Myocyte (in vitro differentiated cells): Measurements from ENCODE around the gene SEMA3C. TPM values are rescaled to one million over a fixed set of nuclear protein-coding genes. Genes with fewer than 3 reads are reported as not detected.

Source experiments
- DNase-seq: peaks from one replicate; pipeline ENCODE4 v3.0.0-alpha.2; 2012; ENCODE audit warnings: low read depth
- polyA plus RNA-seq: library from polyadenylated mRNA; unstranded; fragments of >200 nt; gene quantifications from one replicate; pipeline ENCODE4 v1.2.1, GENCODE V29; 2012; ENCODE audit warnings: missing spikeins
- total RNA-seq: library from RNA; depleted of rRNA; stranded (reverse); fragments of >200 nt; gene quantifications from 2 replicates; pipeline ENCODE4 v1.2.3, GENCODE V29; 2014

Gene SEMA3C
- 165 and 180 TPM in 2 replicates for total RNA-seq
- 231 TPM for polyA plus RNA-seq

- DNase-seq = peak; percentile 99
These were observed at the start of gene SEMA3C for GRCh38 chr7:80918909-80919721. SEMA3C (minus strand) TSS chr7:80919051; CDS start chr7:80916781, 2,270 bp downstream.

GRCh38 chr7:80968606-80969005 is 49.8 kb upstream of the SEMA3C start:
- peak; percentile 31 for DNase-seq

DNA sequence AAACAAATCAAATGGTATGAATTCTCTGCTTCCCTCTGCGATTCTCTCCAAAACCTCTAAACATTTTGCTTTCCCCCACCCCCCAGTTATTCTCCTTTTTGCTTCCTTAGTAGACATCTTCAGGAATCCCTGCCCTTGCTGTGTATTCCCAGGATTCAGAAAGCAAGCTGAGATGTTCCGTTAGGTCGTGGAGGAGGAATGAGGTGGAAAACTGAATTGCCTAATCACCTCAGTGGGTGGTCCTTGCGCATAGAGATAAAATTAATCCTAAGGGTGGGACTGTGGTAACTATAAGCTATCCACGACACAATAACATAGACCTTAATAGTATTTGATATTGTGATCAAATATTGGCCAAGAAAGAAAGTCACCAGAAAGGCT is 49.1 kb upstream of the SEMA3C start:
- DNase-seq = no peak

DNA sequence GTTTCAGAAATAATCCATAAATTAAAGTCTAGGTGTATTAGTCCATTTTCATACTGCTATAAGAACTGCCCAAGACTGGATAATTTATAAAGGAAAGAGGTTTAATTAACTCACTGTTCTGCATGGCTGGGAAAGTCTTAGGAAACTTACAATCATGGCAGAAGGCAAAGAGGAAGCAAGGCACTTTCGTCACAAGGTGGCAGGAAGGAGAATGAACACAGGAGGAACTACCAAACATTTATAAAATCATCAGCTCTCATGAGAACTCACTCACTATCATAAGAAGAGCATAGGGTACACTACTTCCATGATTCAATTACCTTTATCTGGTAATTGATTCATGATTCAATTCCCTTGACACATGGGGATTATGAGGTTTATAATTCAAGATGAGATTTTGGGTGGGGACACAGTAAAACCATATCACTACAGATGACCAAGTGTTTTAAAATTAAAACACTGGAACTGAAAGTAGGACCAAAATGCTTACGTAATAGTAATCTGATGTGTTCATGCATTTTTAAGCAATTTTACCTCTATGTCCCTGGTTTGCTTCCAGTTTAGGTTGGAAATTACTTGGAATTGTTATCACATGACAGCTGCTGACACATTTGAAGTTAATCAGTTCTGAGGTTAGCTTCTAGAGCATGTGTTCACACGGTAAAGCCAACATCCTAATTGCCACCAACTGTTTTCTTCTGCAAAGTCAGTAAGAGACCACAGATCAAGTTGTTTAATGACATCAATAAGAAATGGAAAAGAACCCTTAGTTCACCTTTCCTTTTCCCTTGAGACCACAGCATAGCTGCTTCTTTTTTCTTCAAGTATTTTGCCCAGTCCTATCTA is 48.4 kb upstream of the SEMA3C start:
- DNase-seq = peak; percentile 44

GRCh38 chr7:80960244-80960795 is 41.5 kb upstream of the SEMA3C start:
- DNase-seq = no peak

- DNase-seq = peak; percentile 36
These were observed 38.5 kb upstream of the SEMA3C start for GRCh38 chr7:80957226-80957777.

DNA sequence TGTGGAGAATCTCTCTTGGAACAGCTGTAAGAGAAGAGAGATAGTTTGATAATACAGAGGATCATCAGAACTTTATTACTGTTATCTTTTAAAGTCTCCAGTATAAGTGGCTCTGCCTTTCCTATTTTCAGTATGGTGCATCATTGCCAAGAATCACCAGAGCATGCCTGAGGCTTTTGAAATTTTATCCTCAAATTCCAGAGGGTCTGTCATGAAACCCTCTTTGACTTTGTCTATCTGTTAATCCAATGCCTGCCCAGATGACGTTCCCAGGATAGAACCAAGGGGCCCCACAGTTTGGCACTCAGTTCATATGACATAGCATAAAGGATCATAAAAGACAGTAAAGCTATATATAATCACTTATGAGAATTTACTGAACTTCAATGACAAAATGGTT is 35.3 kb upstream of the SEMA3C start:
- peak; percentile 90 for DNase-seq

- peak; percentile 98 for DNase-seq
These were observed 31.7 kb upstream of the SEMA3C start for GRCh38 chr7:80950550-80950967.

DNA sequence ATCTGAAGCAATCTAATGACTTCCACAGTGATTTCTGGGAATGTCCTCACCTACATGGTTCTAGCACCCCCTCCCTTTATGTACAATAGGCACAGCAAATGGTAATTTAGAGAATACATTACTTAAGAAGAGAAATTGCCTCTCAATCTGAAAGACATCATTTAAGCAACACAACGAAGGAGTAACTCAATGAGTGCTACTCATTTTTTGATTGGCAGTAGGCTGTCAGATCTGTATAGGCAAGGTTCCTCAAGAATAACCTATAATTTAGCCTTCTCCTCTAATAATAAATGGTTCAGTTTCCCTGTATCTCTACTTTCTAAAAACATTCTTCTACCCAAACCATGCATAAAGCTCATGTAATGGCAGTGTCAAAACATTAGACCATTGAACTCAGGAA is 30.6 kb upstream of the SEMA3C start:
- no peak for DNase-seq

- no peak for DNase-seq
These were observed 28.0 kb upstream of the SEMA3C start for GRCh38 chr7:80946858-80947257.

DNA sequence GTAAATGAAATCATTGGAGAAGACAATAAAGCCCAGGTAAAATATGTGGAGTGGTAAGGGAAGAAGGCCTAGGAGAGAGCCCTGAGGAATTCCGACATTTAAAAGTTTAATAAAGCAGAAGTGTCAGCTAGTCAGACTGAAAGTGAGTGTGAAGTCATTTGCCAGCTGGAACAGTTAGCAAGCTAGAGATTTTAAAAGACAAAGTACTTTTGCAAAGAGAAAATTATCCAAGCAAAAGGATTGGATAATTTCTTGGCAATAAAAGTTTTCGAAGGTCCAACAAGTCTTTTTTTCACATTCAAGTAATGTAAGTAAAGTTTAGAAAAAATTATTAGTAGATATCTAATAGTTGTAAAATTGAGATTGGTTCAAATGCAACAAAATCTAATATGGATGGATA is 27.1 kb upstream of the SEMA3C start:
- no peak for DNase-seq

DNA sequence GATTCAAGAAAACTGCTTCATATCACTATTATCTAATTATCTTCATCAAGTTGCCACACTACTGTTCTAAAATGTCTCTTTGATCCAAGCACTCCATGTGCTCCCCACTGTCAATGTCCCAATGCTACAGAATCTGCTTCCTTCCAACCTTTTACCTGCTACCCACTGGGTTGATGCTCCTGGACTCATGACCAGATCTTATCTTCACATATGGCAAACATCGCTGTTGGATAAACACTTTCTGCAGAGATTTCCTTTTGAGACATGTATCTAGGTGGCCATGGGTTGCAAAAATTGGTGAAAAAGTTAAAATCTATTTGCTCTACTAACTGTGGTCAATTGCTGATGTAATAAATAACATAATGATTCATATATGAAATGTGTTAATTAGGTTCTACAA is 24.5 kb upstream of the SEMA3C start:
- no peak for DNase-seq

GRCh38 chr7:80942261-80943041 is 23.6 kb upstream of the SEMA3C start:
- DNase-seq = peak; percentile 97

- DNase-seq = peak; percentile 88
These were observed 22.4 kb upstream of the SEMA3C start for GRCh38 chr7:80941208-80941758.

DNA sequence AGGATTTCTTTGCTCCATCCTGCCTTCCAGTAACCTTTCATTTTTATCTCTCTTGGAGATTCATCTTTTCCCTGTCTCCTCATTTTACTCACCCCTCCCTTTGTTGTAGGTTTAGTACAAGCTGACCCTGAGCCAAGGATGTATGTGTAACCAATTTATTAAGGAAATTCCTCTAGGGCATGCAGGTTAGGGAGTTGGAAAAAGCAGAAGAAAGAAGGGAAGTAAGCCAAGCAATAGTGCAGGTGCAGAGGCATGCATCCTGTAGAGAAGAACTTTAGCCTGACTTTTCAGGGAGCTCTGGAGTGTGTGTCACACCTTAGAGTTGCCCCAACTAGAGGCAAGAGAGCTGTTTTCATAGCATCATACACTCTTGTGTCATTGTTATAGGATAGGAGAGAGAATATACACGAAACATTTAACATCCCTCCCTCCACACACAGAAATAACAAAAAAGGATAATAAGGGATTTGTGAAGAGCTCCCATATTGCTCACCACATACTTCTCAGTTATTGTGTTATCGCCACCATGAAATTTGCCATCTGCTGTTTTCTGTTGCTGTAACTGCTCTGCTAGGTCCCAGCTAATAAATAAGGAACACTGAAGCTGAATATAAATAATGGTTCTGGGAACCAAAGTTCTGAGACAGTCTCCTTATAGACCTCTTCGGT is 21.8 kb upstream of the SEMA3C start:
- no peak for DNase-seq

- no peak for DNase-seq
These were observed 18.5 kb upstream of the SEMA3C start for GRCh38 chr7:80937336-80937735.

GRCh38 chr7:80935991-80936780 is 17.3 kb upstream of the SEMA3C start:
- DNase-seq = peak; percentile 59

GRCh38 chr7:80934321-80934720 is 15.5 kb upstream of the SEMA3C start:
- DNase-seq = no peak

DNA sequence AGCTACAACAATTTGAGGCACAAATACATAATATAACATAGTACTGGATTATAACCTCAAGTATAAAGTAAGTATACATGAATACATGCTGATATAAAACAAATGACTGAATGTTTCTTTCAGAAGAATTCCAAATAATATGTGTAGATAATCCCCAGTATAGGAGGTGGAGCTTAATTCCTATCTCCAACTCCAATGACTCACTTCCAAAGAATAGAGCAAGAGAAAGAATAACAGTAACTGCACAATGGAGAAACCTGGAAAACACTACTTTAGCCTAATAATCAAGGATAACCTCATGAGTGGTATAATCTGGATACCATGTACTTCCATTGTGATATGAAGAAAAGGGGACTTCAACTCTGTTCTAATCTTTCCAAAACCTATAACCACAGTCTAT is 13.7 kb upstream of the SEMA3C start:
- no peak for DNase-seq
